IMR-90 (cell line): Measurements from ENCODE around the gene MMP20.

ENCODE experiments used
- CHD1 ChIP-seq: IDR thresholded peaks from 2 replicates; pipeline ENCODE4 v1.6.1; 2012; ENCODE audit warnings: low read depth, low read length, improper control_type of control experiment
- MAFK ChIP-seq: IDR thresholded peaks from 2 replicates; pipeline ENCODE4 v1.6.1; 2012; ENCODE audit warnings: low read depth, low read length, improper control_type of control experiment
- TF ChIP-seq, protein P1 (sequence below): conservative IDR thresholded peaks from 2 replicates; pipeline ENCODE4 v1.5.1; 2012; ENCODE audit warnings: mild to moderate bottlenecking, low read depth, low read length, improper control_type of control experiment

DNA sequence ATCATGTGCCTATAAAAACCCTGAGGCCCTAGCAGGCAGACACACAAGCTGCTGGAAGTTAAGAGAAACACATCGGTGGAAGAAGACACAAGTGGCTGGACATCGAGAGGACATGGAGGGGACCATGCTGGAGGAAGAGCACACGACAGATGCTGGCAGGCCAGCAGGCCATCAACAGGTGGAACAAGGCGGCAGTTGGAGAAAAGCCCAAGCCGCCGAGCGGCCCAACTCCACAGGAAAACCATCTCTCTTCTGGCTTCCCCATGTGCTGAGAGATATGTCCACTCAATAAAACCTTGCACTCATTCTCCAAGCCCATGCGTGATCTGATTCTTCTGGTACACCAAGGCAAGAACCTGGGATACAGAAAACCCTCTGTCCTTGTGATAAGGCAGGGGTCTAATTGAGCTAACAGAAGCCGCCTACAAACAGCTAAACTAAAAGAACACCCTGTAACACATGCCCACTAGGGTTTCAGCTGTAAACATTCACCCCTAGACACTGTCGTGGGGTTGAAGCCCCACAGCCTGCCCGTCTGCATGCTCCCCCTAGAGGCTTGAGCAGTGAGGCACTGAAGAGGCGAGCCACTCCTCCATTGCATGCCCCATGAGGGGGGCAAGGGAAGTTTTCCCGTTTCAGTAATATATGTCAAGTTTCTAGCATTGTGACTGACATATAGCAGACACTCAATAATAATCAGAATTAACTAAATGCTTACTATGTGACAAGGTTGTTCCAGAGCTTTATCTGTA, 39.0 kb upstream of the MMP20 start:
- TF ChIP-seq, protein P1, sequence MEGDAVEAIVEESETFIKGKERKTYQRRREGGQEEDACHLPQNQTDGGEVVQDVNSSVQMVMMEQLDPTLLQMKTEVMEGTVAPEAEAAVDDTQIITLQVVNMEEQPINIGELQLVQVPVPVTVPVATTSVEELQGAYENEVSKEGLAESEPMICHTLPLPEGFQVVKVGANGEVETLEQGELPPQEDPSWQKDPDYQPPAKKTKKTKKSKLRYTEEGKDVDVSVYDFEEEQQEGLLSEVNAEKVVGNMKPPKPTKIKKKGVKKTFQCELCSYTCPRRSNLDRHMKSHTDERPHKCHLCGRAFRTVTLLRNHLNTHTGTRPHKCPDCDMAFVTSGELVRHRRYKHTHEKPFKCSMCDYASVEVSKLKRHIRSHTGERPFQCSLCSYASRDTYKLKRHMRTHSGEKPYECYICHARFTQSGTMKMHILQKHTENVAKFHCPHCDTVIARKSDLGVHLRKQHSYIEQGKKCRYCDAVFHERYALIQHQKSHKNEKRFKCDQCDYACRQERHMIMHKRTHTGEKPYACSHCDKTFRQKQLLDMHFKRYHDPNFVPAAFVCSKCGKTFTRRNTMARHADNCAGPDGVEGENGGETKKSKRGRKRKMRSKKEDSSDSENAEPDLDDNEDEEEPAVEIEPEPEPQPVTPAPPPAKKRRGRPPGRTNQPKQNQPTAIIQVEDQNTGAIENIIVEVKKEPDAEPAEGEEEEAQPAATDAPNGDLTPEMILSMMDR, result peak; percentile 35
- no peak for TF ChIP-seq MAFK
- no peak for TF ChIP-seq CHD1
